RCC 7860 (cell line): ENCODE results near the gene PRICKLE2.

ENCODE experiments used
- DNase-seq: peaks from one replicate; pipeline ENCODE4 v3.0.0-alpha.2; 2015; ENCODE audit warnings: low spot score
- FAIRE-seq: peaks from 2 replicates; lab custom pipeline; 2012; peaks lifted over from hg19 to GRCh38; lab: Jason Lieb, UNC

The PRICKLE2 gene

GRCh38 chr3:64222501-64223111 lies 2.7 kb downstream of the PRICKLE2 start:
- DNase-seq (no peak), FAIRE-seq (no peak)

DNA sequence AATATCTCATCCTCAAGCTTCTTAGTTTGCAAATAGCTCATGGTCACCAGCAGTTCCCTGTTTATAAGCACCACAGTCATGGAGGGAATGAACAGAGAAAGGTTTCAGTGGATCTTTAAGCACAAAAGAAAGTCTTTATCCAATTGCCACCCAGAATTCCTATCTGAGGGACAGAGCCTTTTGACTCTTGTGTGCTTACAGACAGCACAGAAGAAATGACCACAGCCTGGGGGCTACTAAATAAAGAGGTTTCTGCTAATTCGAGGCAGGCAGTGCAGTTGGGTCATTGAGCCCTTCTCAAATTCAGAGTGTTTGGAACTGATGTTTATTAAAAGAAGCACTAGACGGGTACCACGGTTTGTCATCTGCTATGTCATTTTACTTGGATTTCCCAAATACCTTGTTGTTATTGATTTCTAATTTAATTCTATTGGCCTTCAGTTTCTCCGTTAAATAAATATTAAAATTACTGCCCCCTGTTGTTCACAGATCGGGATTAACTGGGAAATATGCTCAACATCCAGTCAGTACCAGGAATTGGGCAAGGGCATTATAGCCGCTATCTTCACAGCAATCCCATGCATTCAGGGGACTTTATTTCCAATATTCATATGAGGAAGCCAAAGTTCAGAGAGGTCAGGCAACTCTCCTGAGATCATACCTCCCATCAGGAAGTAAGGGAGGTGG lies 3.6 kb downstream of the PRICKLE2 start:
- FAIRE-seq: no peak
- no peak for DNase-seq

DNA sequence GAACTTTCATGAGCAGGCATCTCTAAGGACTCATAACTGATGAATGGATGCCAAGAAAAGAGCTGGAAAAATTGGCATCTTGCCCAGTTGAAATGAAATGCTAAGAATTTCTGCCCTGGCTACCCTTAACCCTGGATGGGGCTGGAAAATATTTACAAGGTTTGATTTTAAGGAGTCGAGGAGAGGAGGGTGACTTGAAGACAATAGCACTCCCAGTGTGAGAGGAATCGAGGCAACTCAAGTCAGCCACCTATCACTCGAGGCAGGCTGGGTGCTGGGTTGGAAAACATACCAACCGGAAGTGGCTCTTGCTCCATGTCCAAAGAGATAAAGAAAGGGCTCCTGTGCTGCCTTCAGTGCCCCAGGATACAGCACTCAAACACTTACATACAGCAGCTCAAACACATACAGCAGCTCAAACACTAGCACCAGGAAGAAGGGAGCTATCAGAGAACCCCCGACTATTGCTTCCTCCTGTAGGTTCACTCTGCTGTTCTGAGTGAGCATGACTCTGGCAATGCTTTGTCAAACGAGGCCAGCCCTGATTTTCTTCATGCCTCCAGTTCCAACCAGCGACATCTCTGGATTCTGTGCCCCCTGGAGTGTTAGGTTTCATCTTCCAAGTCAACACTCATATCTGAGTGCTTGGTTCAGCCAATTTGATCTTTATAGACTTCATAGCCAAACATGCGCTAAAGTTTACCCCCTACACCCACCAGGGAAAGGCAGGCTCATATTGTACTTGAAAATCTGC lies 4.9 kb downstream of the PRICKLE2 start:
- peak; percentile 67 for DNase-seq

DNA sequence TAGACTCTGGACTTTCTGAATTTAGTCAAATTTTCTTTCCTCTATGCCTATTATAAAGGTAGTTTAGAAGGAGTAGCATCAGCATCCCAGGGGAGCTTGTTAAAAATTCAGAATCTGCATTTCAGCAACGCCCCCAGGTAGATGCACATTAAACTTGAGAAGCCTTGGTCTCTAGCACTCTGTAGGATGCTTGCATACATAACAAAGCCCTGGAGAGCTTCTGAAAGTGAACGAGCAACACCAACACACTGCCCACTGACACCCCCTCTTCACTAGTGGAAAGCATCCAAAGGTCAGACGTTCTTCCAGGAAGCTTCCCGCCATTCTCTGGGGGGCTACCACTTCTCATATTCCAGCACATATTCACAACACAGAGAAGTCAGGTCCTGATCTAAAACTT lies 6.5 kb downstream of the PRICKLE2 start:
- no peak for FAIRE-seq
- DNase-seq: no peak

More for the DNA sequence above, 4.9 kb downstream of the PRICKLE2 start:
- peak; percentile 80 for FAIRE-seq

DNA sequence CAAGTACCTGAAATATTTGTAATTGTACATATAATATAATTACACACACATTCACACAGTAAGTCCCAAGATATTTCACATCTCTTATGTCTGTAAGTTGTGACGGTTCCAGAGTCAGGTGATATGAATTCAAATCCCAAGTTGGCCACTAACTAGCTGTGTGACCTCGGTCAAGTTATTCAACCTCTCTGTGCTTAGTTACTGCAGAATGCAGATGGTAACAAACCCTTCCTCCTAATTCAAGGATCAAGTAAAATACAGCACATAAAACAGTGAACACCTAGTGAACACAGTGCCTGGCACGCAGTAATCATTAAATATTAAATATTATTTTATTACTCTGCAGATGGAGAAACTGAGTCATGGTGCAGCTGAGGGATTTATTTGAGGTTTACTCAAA lies 6.9 kb downstream of the PRICKLE2 start:
- DNase-seq: no peak
- FAIRE-seq: no peak

DNA sequence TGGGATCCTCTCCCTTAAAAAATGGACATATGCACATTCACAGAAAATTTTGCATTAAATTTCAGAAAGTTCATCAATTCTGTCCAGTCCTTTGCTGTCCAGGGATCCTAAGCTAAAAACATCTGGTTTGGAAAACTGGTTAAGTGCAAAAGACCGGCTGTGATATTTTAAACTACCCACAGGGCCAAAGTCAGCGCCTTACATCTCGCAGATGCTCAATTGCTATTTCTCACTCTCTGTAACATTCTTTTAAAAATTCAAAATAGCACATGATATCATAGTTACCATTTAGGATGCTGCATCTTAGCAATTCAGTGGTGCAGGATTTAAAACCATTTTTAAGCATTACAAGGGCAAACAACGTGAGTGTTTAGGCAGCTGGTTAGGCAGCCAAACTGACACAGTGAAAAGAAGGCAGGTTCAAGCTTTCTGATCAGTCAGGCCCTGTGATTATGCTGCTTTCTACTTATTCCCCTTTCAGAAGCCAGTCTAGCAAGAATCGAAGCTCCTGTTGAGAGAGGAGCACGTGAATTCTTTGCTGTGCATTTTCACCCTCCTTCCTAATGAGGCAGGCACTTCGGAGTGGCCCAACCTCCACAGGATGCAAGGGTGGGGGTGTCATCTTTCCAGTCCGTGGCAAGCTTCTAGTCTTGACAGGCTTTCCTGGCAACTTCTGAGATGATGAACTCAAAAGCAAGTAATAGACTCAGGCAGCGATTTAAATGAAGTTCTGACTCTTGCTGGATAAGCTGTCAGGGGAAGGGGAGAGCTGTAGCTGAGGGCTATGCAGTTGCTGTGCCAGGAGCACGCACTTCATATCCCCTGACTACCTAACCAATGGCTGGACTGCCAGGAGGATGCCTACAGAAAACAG lies 8.8 kb downstream of the PRICKLE2 start:
- DNase-seq (no peak), FAIRE-seq (no peak)

DNA sequence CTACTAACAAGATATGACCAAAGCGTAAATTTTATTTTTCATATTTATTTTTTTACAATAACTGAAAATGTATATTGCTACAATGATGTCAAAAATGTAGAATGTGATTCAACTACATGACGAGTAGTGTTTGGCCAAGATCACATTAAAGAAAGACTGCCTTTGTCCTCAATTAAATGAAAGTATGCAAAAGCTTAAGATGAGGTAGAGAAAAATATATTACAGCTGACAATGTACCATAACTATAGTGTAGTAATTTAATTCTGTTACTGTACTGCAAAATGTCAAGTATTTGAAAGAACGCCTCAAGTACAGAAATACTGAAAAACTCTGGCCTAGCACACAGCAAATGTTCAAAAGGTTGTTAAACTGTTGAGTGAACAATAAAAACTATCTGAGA lies 9.7 kb downstream of the PRICKLE2 start:
- DNase-seq (no peak), FAIRE-seq (no peak)

GRCh38 chr3:64215103-64215502 lies 10.2 kb downstream of the PRICKLE2 start:
- no peak for DNase-seq
- FAIRE-seq: no peak

DNA sequence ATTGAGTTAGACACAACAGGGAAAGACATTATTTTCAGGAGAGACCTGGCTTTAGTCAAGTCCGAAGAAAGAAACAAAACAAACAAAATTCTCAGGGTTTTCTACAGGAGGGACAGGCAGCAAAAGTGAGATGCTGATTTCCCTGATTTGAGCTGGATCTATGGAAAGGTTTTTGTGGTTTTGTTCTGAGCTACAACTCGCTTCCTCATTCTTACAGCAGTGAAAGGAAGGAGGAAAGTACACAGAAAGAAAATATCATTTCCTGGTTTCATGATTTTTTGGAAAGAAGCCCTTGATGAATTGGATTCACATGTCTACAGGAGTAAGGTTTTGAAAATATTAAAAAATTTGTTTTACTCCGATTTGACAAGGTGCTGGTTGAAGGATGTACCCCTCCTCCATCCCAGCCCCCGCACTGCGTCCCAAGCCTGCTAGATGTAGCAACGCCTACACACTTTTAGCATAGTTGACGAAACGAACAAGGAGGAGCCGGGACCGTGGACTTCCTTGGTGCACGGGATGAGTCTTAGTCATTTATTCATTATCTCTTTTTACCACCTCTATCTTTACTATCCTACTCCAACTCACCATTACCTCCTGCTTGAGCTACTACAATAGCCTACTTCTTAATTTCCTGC lies 10.8 kb downstream of the PRICKLE2 start:
- DNase-seq (no peak), FAIRE-seq (peak; percentile 69)

DNA sequence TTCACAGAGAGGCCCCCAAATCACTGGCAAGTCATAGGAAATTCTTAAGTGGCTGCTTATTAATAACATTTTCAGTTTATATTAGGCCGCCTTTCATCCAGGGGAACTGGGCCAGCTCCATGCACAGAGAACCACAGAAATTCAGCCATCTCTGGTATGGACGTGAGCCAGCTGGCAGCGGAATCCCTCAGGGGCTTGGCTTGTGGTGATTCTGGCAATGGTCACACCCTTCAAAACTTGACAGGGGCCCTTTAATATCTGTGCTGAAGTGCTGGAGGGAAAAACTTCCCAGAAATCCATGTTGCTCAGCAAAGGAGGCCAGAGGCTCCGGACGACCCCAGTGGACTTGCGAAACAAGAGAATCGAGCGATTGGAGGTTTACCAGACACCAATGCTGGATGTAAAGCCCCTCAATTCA lies 11.3 kb downstream of the PRICKLE2 start:
- DNase-seq (no peak), FAIRE-seq (peak; percentile 73)

GRCh38 chr3:64213224-64213878 lies 11.9 kb downstream of the PRICKLE2 start:
- FAIRE-seq: no peak
- DNase-seq: no peak

DNA sequence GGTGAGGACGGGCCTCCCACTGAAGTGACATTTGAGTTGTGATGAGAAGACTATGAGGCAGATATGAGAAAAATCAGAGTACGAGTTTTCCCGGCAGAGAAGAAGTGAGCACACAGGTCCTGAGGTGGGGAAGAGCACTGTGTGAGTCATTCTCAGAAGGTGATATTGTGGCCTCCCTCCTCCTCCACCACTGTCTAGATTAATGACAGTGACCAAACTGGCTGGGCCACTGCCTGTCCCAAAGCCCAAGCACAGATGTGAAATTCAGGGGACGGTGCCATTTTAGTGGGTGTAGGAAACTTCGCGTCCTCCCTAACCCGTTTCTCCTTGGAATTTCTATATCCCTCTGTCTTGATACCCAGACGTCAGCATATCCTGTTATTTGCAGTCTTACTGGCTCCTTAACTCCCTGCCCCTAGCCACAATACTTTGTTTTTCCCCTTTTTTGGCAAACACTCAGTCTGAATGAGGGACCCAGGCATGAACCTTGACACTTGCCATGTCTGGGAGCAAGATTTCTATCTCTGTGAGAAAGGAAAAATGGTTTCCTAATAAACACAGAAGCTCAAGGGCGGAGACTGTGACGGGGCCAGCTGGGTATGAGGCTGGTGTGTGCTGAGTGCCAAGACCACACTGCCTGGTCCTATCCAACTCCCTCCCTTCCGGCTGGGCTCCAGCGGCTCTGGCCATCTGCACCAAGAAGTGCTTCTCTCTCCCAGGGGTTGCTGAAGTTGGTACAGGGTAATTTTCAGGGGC lies 15.2 kb downstream of the PRICKLE2 start:
- FAIRE-seq: no peak
- no peak for DNase-seq

DNA sequence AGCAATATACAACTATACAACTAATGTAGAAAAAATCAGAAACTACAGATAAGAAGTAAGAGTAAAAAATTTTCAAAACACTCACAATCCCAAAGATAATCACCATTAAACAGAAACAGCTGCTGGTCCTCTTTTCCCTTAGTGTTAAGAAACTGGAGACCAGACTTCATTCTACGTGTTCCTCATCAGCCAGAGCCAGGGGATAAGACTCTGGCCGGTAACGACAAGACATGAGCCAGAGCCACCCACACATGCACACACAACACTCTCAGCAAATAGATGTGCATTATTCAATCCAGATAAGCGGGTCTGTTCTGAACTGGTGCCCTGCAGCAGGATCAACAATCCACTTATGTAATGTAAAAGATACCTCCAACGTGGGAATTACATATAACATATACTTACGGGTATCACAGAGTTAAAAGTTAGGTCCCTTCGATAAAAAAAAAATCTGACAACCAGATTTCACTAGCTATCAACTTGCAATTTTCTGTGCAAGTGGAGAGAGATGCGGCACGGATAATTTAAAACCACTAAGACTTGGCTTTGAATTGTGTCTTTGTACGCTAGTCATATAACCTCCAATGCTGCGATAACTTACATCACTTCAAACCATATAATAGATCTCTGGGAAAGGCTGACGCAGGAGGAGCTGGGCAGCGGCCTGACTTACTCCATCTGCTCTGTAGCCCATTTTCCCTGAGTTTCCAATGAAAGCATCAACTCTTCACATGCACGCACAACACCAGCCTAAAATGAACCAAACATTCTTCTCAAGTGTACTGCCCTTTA lies 17.8 kb downstream of the PRICKLE2 start:
- FAIRE-seq: no peak

DNA sequence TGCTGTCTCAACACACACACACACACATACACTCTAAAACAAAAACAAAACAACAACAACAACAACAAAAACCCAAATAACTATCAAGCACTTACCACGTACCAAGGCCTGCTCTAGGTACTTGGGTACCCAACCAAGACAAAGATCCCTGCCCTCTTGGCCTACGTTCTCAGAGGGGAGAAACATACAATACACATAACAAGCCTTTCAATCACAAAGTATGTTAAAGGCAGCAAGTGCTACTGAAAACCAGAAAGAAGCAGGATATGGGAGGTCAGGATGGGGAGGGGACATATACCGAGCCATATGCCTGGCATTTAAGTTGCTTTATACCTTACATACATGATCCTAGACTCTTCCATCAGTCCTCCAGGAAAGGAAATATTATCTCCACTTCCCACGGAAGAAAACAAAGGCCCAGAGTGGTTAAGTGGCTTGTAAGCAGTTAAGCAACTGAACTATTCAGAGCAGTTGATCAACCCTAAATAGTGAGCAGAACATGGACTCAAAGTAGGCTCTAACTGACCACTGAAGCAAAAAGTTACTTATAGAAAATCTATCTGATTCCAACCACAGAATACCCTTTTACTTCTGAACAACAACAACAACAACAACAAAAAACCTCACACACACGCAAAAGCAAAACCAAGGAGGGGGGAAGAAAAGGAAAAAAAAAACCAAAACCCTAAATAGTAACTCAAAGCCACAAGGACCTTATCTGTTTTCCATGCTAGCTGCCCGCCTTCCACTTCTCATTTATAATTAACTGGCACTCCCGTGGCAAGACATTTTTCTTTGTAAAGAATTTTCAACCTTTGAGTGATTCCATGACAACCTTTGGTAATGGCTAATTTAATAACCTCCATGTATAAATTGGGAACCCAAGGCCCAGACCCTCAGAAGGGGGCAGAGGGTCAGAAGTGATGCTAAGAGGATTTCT lies 21.0 kb downstream of the PRICKLE2 start:
- DNase-seq: no peak
- peak; percentile 79 for FAIRE-seq

More for the DNA sequence above, 17.8 kb downstream of the PRICKLE2 start:
- no peak for DNase-seq

- no peak for FAIRE-seq
- no peak for DNase-seq
These were observed 22.1 kb downstream of the PRICKLE2 start for GRCh38 chr3:64203216-64203615.

DNA sequence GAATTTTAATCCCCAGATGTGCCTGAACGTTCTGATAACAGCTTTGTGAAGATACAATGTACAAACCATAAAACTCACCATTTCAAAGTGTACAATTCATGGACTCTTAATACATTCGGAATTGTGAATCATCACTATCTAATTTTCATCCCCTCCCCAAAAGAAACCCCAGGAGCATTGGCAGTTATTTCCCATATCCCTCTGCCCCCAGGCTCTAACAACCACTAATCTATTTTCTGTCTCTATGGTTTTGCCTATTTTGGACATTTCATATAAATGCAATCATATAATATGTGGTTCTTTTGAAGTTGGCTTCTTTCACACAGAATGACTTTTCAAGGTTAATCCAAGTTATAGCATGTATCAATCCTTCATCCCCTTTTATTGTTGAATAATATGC lies 25.3 kb downstream of the PRICKLE2 start:
- no peak for DNase-seq
- no peak for FAIRE-seq

DNA sequence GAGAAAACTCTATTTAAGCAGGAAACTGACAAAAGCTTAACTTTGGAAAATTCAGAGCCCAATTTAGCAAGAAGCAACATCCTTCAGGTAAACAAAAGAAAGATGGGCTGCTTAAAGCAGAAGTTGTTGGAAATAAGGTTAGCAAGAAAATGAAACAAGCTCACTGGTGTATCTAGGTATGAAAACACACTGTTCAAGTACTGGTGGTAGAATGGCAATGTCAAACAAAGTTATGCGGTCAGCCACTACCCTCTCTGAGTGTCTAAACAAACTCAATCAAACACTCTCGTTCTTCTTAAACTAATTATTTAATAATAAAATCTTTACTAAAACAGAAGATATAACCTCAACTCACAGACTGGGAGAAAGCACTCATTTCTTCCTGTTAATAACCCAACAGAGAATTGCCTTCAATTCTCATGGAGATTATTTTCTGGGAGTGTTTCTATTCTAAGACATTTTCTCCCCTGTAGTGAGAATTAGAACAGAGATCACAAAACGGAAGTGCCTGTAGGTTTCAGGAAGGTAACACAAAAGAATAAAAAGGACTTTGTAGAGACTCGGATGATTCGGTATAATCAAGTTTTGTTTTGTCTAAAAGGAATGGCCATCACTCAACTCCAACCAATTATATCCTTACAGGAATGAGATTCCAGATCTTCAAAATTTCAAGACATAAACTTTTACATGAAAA lies 28.9 kb downstream of the PRICKLE2 start:
- FAIRE-seq: no peak
- DNase-seq: no peak
